Aorta (tissue), 5 donors: ENCODE measurements around the gene SH2D1B. TPM values are rescaled to one million over a fixed set of nuclear protein-coding genes. Genes with fewer than 3 reads are reported as not detected.

Experiments
- ATAC-seq: fragments of 200-7000 bp; cut with Tn5 transposase; one replicate; pipeline ENCODE4 v1.9.1; 2022; ENCODE audit warnings: moderate library complexity; ENCODE audit not compliant: low FRiP score
- DNase-seq, 2 donors: peaks; one replicate each; pipeline ENCODE4 v3.0.0-alpha.2; 2020
- H3K27ac ChIP-seq, 2 donors: one replicate each; pipeline ENCODE4 v1.5.1; 2013; ENCODE audit warnings: low read length in 2 of 2, mild to moderate bottlenecking in 2 of 2, moderate library complexity in 2 of 2, control low read depth in 1 of 2, inconsistent platforms in 1 of 2, low read depth in 1 of 2
- H3K27me3 ChIP-seq, 2 donors: one replicate each; pipeline ENCODE4 v1.6.1; 2013; ENCODE audit warnings: control low read depth in 1 of 2, low read length in 1 of 2, mild to moderate bottlenecking in 1 of 2, moderate library complexity in 1 of 2; ENCODE audit not compliant: insufficient read depth in 2 of 2, control insufficient read depth in 1 of 2
- H3K36me3 ChIP-seq, 2 donors: one replicate each; pipeline ENCODE4 v1.6.1; 2013; ENCODE audit warnings: control low read depth in 1 of 2, low read length in 1 of 2, mild to moderate bottlenecking in 1 of 2; ENCODE audit not compliant: insufficient read depth in 2 of 2, control insufficient read depth in 1 of 2
- H3K4me1 ChIP-seq, 2 donors: one replicate each; pipeline ENCODE4 v1.6.1; 2013; ENCODE audit warnings: low read length in 2 of 2, control low read depth in 1 of 2, mild to moderate bottlenecking in 1 of 2, moderate library complexity in 1 of 2; ENCODE audit not compliant: insufficient read depth in 2 of 2, control insufficient read depth in 1 of 2
- H3K4me3 ChIP-seq, 2 donors: one replicate each; pipeline ENCODE4 v1.5.1; 2013; ENCODE audit warnings: low read length in 2 of 2, control low read depth in 1 of 2, mild to moderate bottlenecking in 1 of 2
- H3K9me3 ChIP-seq: one replicate; pipeline ENCODE4 v1.6.1; 2013; ENCODE audit warnings: mild to moderate bottlenecking, low read length; ENCODE audit not compliant: control insufficient read depth
- WGBS, 2 donors: extraction: QIAGEN DNeasy Blood & Tissue Kit; methylation state at CpG; one replicate each; pipeline ENCODE4 v1.1.7; 2013; 5-methylcytosine and 5-hydroxymethylcytosine counted together
- intact Hi-C, 2 donors: fragments of 100-400 bp; cut with DNase I; formaldehyde crosslinking; loops; one replicate each; pipeline versions ENCODE4 v1.14.2 to v1.15.0; 2022
- polyA plus RNA-seq, 2 donors: library from polyadenylated mRNA; stranded (reverse); fragments of 200-250 nt; gene quantifications; one replicate each; pipeline ENCODE4 v1.2.3, GENCODE V29; 2013
- total RNA-seq, 2 donors: library from RNA; stranded (reverse); fragmentation: NEBNext Ultra II Directional; extraction: Animal tissue kit (Norgen Biotek cat#: 25700); gene quantifications; one replicate each; pipeline ENCODE4 v1.2.1, GENCODE V29; 2021
- donor health status: healthy with polysubstance abuse.
- donor health status: Bipolar disorder and iron deficiency.
- donor health status: DM: no; HTN: no; CAD: no.
- donor health status: DM: no; HTN: no; CAD: no.
- donor health status: DM: yes; HTN: yes; CAD: no.

Gene SH2D1B
- total and polyA plus RNA-seq, 4 donors: 0.10 to 1.1 (median 0.54) TPM

DNA sequence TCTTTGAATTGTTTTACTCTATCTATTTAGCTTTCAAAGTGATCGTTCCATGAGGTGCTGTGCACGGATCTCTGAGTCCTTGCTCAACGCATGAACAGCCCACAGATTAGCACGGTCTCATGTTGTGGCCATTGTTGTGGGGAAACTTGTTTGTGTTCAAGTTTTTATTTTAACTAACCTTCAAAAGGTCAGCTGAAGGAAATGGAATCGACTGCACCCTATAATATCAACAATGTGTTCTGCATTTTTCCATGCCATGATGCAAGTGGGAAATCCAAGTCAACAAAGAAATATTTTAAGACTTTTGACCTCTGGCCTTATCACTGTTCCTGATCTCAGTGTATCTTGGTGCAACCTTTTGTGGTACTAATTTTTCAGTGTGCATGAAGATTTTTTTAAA lies 6.1 kb downstream of the SH2D1B start:
- Histone ChIP-seq H3K36me3 (no peaks in the 10 kb centered on the region), H3K9me3 (no peaks in the 10 kb centered on the region), H3K4me1 (no peaks in the 10 kb centered on the region), H3K27me3 (no peaks in the 10 kb centered on the region), H3K27ac (no peak overlapping the region), H3K4me3 (no peak overlapping the region)
- DNase-seq (no peak), ATAC-seq (no peak)
- WGBS, 2 donors: 56 to 62% methylated on average over 5 of the region's 5 CpGs
- intact Hi-C loops: no loop called here

DNA sequence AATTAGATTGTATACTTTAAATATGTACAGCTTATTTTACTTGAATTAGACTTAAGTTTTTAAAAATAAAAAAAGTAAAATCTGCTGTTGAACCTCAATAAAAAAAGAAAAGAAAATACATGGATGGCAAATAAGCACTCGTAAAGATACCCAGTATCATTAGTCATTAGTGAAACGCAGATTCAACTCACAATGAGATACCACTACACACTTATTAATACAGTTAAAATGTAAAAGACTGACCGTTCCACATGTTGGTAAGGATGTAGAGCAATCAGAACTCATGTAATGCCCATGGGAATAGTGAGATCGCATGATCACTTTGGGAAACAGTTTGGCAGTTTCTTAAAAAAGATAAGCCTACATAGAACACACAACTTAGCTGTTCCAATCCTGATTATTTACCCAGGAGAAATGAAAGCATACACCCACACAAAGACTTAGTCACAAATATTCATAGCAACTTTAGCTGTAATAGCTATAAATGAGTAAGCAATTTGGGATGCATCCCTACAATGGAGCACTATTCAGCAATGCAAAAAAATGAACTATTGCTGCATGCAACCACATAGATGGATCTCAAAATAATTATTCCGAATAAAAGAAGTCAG lies 7.3 kb downstream of the SH2D1B start:
- Histone ChIP-seq H3K27me3 (no peaks in the 10 kb centered on the region), H3K27ac (no peak overlapping the region), H3K4me3 (no peak overlapping the region), H3K9me3 (no peaks in the 10 kb centered on the region), H3K36me3 (no peaks in the 10 kb centered on the region), H3K4me1 (no peaks in the 10 kb centered on the region)
- 39% methylated on average over 5 of the region's 5 CpGs for WGBS, 2 donors
- intact Hi-C loops: no loop called here
- ATAC-seq (peak; percentile 54), DNase-seq (no peak)

DNA sequence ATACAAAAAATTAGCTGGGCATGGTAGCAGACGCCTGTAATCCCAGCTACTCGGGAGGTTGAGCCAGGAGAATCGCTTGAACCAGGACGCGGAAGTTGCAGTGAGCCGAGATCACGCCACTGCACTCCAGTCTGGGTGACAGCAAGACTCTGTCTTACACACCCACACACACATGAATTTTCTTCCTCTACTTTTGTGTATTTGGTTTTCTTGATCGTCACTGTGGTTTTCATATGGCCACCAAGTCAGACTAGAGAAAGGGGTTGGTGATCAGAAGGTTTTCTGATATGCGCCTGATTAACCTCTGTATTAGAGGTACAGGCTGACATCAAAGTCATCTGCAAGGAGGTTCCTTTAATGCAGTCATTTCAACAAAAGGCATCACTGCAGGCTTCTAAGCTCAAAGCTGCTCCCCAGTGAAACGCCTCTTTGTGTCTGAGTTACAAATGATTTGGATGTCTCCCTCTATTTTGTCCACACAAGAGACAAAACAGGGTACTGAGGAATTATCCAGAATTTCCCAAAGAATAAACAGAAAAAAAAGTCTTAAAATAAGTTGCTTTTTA lies 11.1 kb downstream of the SH2D1B start:
- Histone ChIP-seq H3K9me3 (no peaks in the 10 kb centered on the region), H3K36me3 (no peaks in the 10 kb centered on the region), H3K27ac (no peak overlapping the region), H3K4me3 (no peak overlapping the region), H3K4me1 (no peaks in the 10 kb centered on the region), H3K27me3 (peaks cover 0 to 3% of the 10 kb centered on the region in 2 donors)
- intact Hi-C loops: no loop called here
- no peak for ATAC-seq
- WGBS, 2 donors: 83 to 86% methylated on average over 10 of the region's 10 CpGs
- DNase-seq: no peak

DNA sequence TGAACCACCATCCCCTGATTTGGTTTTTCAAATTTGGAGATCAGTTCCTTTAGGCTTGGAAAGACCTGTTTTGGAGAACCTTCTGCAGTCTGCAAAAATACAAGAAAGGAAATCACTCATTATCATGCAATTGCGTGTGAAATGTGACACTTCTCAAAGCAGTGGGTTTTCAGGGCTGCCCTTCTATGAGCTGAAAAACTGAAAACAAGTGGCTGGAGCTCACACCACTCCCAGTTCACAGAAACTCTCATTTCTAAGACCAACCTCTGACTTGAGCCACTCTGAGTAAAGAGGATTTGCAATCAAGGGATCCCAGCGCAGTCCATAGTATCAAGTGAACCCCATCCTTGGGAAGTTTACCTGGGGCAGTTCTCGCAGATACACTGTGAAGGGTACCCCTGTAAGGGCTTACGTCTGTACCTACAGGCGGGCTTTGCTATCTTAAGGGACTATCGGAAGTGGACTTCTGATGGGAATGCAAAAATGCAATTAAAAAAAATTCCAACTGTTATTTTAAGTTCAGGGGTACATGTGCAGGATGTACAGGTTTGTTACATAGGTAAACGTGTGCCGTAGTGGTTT lies 12.8 kb downstream of the SH2D1B start:
- Histone ChIP-seq H3K36me3 (no peaks in the 10 kb centered on the region), H3K4me1 (no peaks in the 10 kb centered on the region), H3K27ac (no peak overlapping the region), H3K4me3 (no peak overlapping the region), H3K27me3 (peaks cover 0 to 3% of the 10 kb centered on the region in 2 donors), H3K9me3 (no peaks in the 10 kb centered on the region)
- intact Hi-C loops: no loop called here
- DNase-seq (no peak), ATAC-seq (no peak)
- 64 to 74% methylated on average over 8 of the region's 8 CpGs for WGBS, 2 donors

DNA sequence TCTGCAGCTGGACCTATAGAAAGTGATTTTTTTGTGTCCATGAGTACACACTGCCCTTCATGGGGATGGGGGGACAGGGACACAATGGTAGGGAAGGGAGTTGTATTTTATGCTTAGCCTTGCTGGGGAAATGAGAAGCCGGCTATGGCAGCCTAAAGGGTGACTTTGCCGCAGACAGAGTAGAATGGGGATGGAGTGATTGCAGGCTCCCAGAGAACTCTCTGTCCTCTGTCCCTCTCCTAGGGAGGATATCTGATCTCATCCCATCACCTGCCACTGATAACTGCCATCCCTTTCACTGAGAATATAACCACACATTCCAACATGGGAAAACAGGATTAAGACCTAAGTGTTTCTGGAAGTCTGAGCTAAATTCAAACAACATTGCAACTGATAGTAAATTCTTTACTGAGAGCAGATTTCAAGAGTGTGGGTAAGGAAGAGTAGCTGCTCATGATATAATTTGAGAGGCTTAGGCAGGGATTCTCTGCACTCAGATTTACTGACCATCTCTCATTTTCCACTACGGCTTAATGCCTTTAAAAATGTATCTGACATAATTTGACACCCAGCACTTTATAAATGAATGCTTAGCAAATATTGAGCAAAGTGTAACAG lies 13.9 kb downstream of the SH2D1B start:
- no peak for ATAC-seq
- H3K27me3 ChIP-seq: peaks cover 0 to 3% of the 10 kb centered on the region in 2 donors
- no peak overlapping the region for H3K4me3 ChIP-seq
- no peak overlapping the region for H3K27ac ChIP-seq
- no peaks in the 10 kb centered on the region for H3K9me3 ChIP-seq
- WGBS, 2 donors: 53 to 56% methylated on average over 3 of the region's 3 CpGs
- H3K4me1 ChIP-seq: no peaks in the 10 kb centered on the region
- intact Hi-C loops: no loop called here
- H3K36me3 ChIP-seq: no peaks in the 10 kb centered on the region
- DNase-seq: no peak

DNA sequence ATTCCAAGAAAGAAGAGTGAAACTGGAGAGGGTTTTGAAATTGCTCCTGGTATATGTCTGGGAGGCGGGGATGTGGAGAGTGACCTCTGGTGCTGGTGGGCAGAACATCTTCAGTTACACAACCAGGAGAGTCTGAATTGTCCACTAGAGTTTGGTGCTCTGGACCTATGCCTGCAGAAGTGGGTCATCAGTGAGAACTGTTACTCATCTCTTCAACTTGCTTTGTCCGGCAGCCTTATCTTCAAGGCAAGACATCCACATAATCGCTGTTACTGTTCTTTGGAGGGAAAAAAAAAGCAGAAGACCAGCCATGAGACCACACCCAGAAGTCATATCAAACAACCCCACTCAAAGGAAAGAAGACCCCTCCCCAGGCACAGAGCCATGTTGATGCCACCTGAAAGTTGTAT lies 14.9 kb downstream of the SH2D1B start:
- Histone ChIP-seq H3K27me3 (peaks cover 0 to 3% of the 10 kb centered on the region in 2 donors), H3K36me3 (no peaks in the 10 kb centered on the region), H3K4me3 (no peak overlapping the region), H3K9me3 (no peaks in the 10 kb centered on the region), H3K27ac (no peak overlapping the region), H3K4me1 (no peaks in the 10 kb centered on the region)
- DNase-seq (no peak), ATAC-seq (no peak)
- intact Hi-C loops: no loop called here
- WGBS, 2 donors: 79 to 85% methylated on average over 3 of the region's 3 CpGs

DNA sequence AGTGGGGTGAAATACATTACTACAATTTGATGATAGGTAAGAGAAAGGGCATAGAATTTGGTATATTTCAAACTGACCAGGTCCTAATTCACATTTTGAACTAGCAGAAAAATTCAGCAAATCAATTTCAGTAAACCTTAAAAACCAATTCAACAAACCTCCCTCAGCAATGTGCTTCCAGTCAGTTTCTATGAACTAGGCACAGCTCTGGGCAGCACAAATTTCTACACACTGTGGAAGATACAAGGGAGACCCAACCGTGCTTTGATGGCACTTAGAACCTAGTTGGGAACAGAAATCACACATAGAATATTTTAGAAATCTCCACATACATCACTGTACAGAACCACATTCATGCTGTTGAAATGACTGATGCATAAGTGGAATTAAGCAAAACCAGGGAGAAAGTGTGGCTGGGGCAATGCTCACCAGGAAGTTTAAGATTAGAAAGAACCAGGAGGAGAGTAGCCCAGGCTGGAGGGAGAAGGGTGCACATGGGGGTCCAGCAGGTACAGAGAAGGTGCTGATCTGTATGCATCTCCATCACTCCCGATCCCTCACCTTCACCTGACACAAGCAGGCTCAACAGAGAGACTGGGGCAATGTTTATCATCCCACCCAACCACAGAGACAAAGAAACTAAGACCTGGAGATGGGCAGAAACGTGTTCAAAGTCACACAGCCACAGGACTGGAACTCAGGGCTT lies 15.6 kb downstream of the SH2D1B start:
- 78 to 84% methylated on average over 3 of the region's 3 CpGs for WGBS, 2 donors
- intact Hi-C loops: no loop called here

DNA sequence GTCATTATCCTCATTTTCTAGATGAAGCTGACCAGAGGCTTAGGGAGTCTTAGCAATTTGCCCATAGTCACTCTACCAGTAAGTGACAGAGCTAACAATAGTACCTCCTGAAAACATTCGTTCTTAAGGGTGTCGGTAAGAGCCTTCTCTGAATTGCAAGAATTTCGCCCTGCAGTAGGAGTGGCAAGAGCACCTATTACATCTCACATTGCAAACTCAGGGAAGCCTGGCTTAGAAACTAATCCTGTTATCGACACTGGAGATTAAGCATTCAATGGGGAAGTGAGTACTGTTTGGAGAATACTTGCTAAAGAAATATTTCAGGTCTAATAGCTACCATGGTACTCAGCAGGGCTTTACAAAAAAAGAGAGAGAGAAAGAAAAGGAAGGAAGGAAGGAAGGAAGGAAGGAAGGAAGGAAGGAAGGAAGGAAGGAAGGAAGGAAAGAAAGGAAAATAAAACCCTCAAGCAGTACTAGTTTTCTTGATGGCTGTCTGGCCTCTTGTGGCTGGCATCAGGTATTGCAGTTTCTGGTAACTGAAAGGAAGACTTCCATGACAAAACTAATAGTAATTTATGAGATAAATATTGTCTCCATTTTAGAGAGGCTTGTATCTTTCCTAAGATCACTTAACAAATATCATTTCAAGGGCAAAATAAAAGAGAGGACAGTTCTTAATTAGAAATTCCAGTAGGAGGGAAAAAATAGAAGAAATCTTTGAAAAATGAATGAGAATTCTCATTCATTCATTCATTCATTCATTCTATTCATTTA lies 20.0 kb downstream of the SH2D1B start:
- Histone ChIP-seq H3K4me3 (no peak overlapping the region), H3K27me3 (no peaks in the 10 kb centered on the region), H3K9me3 (no peaks in the 10 kb centered on the region), H3K36me3 (no peaks in the 10 kb centered on the region), H3K27ac (no peak overlapping the region), H3K4me1 (no peaks in the 10 kb centered on the region)
- ATAC-seq: no peak
- no peak for DNase-seq
- 46 to 55% methylated on average over 4 of the region's 4 CpGs for WGBS, 2 donors
- intact Hi-C loops: loop anchor here (1.0 to 5.0 kb wide), 2 partner anchors 335 to 336 kb away; no protein-coding TSS in a partner anchor

More for the DNA sequence above, 15.6 kb downstream of the SH2D1B start:
- Histone ChIP-seq H3K27me3 (peaks cover 0 to 3% of the 10 kb centered on the region in 2 donors), H3K9me3 (no peaks in the 10 kb centered on the region), H3K4me3 (no peak overlapping the region), H3K4me1 (no peaks in the 10 kb centered on the region), H3K36me3 (no peaks in the 10 kb centered on the region), H3K27ac (no peak overlapping the region)
- DNase-seq (no peak), ATAC-seq (no peak)
